ENCODE data around the gene NUMB.

The NUMB gene

DNA sequence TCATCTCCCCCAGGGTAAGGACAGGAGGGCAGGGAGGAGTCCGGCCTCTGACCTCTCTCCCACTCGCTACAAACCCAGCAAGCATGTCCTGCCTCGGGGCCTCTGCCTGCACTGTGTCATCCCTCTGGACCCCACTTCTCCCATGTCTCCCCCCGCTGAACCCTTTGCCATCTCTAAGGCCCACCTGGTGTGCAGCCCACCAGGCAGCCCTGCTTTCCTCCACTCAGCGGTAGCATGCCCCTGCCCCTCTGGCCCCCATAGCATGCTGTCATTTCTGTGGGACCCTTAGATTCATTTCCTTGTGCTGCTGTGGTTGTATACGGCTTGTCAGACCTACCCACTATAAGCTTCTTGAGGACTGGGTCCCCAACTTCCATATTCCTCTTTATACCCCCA lies 203.3 kb downstream of the NUMB start:
- DNase-seq (no peak), ATAC-seq (ENCODE audit: insufficient read depth, low read depth) (no peak)
- Histone ChIP-seq H3K4me3 (ENCODE audit: low read depth in 1 of 2, low read length in 2 of 2) (no peak overlapping the region), H2AFZ (ENCODE audit: low read depth, low read length) (no peak overlapping the region), H3K27ac (ENCODE audit: low read length) (no peak overlapping the region), H3K4me1 (ENCODE audit: insufficient read depth, low read length) (no peaks in the 10 kb centered on the region), H3K4me2 (ENCODE audit: insufficient read depth, low read length) (no peak overlapping the region), H3K9me3 (ENCODE audit: insufficient read depth, low read length, severe bottlenecking) (no peaks in the 10 kb centered on the region), H3K36me3 (ENCODE audit: insufficient read depth, low read length) (no peaks in the 10 kb centered on the region), H3K27me3 (ENCODE audit: insufficient read depth, low read length, poor library complexity) (no peaks in the 10 kb centered on the region), H3K79me2 (ENCODE audit: insufficient read depth, low read length) (no peaks in the 10 kb centered on the region), H4K20me1 (ENCODE audit: insufficient read depth, low read length) (no peaks in the 10 kb centered on the region; the same call in 1 of the 2 replicates), H3K9ac (ENCODE audit: low read depth, low read length) (no peak overlapping the region)
- TF ChIP-seq CTCF (IDR thresholded peaks at IDR 0.05; ENCODE audit: borderline replicate concordance, extremely low read depth, low read length, poor library complexity, severe bottlenecking) = no peak

GRCh38 chr14:73254247-73255004 lies 203.9 kb downstream of the NUMB start:
- Histone ChIP-seq H3K9me3 (ENCODE audit: insufficient read depth, low read length, severe bottlenecking) (no peaks in the 10 kb centered on the region), H3K4me2 (ENCODE audit: insufficient read depth, low read length) (no peak overlapping the region), H2AFZ (ENCODE audit: low read depth, low read length) (no peak overlapping the region), H3K4me1 (ENCODE audit: insufficient read depth, low read length) (no peaks in the 10 kb centered on the region), H4K20me1 (ENCODE audit: insufficient read depth, low read length) (no peaks in the 10 kb centered on the region; the same call in 1 of the 2 replicates), H3K36me3 (ENCODE audit: insufficient read depth, low read length) (no peaks in the 10 kb centered on the region), H3K79me2 (ENCODE audit: insufficient read depth, low read length) (no peaks in the 10 kb centered on the region), H3K4me3 (ENCODE audit: low read depth in 1 of 2, low read length in 2 of 2) (no peak overlapping the region), H3K27ac (ENCODE audit: low read length) (no peak overlapping the region), H3K27me3 (ENCODE audit: insufficient read depth, low read length, poor library complexity) (no peaks in the 10 kb centered on the region), H3K9ac (ENCODE audit: low read depth, low read length) (no peak overlapping the region)
- ATAC-seq (ENCODE audit: insufficient read depth, low read depth) (no peak), DNase-seq (no peak)
- TF ChIP-seq EZH2 (IDR thresholded peaks at IDR 0.05; ENCODE audit: borderline replicate concordance, low read depth, low read length, severe bottlenecking) (no peak), CTCF (IDR thresholded peaks at IDR 0.05; ENCODE audit: borderline replicate concordance, extremely low read depth, low read length, poor library complexity, severe bottlenecking) (no peak)

GRCh38 chr14:73253721-73254120 lies 204.6 kb downstream of the NUMB start:
- no peak for ATAC-seq (ENCODE audit: insufficient read depth, low read depth)
- no peaks in the 10 kb centered on the region for H3K9me3 ChIP-seq (ENCODE audit: insufficient read depth, low read length, severe bottlenecking)
- H3K79me2 ChIP-seq (ENCODE audit: insufficient read depth, low read length) = no peaks in the 10 kb centered on the region
- H2AFZ ChIP-seq (ENCODE audit: low read depth, low read length) = no peak overlapping the region
- H3K4me1 ChIP-seq (ENCODE audit: insufficient read depth, low read length) = no peaks in the 10 kb centered on the region
- H3K4me3 ChIP-seq (ENCODE audit: low read depth in 1 of 2, low read length in 2 of 2) = no peak overlapping the region
- no peak overlapping the region for H3K9ac ChIP-seq (ENCODE audit: low read depth, low read length)
- H4K20me1 ChIP-seq (ENCODE audit: insufficient read depth, low read length) = no peaks in the 10 kb centered on the region; the same call in 1 of the 2 replicates
- H3K27me3 ChIP-seq (ENCODE audit: insufficient read depth, low read length, poor library complexity) = no peaks in the 10 kb centered on the region
- no peak overlapping the region for H3K4me2 ChIP-seq (ENCODE audit: insufficient read depth, low read length)
- no peaks in the 10 kb centered on the region for H3K36me3 ChIP-seq (ENCODE audit: insufficient read depth, low read length)
- TF ChIP-seq EZH2 (IDR thresholded peaks at IDR 0.05; ENCODE audit: borderline replicate concordance, low read depth, low read length, severe bottlenecking) (no peak), CTCF (IDR thresholded peaks at IDR 0.05; ENCODE audit: borderline replicate concordance, extremely low read depth, low read length, poor library complexity, severe bottlenecking) (no peak)
- no peak overlapping the region for H3K27ac ChIP-seq (ENCODE audit: low read length)
- DNase-seq = no peak
